Stimulated activated CD4-positive, alpha-beta T cell treated with anti-CD3 and anti-CD28 coated beads, Interleukin-2, amount 100 ng/mL, for 48 hours (primary cell): ENCODE data around the gene OR8B12.

Experiments used
- DNase-seq, 2 donors: peaks; one replicate each; pipeline ENCODE4 v3.0.0-alpha.2; 2020

Gene OR8B12

GRCh38 chr11:124543554-124543953, at the start of gene OR8B12:
OR8B12 (minus strand) TSS chr11:124543654; CDS start chr11:124543654, 0 bp downstream.
- DNase-seq = no peak

GRCh38 chr11:124592627-124593026, 49.2 kb upstream of the OR8B12 start:
- no peak for DNase-seq

- DNase-seq = no peak
Observed at GRCh38 chr11:124591430-124591829, 48.0 kb upstream of the OR8B12 start.

- peak; percentile 28 to 49 for DNase-seq
Observed at GRCh38 chr11:124586238-124586860, 42.9 kb upstream of the OR8B12 start.

- DNase-seq = no peak
Observed at GRCh38 chr11:124584681-124585372, 41.4 kb upstream of the OR8B12 start.

GRCh38 chr11:124583781-124584180, 40.3 kb upstream of the OR8B12 start:
- no peak for DNase-seq

- DNase-seq = no peak
Observed at GRCh38 chr11:124582565-124582964, 39.1 kb upstream of the OR8B12 start.

- DNase-seq = no peak
Observed at GRCh38 chr11:124581817-124582216, 38.4 kb upstream of the OR8B12 start.

GRCh38 chr11:124578761-124579160, 35.3 kb upstream of the OR8B12 start:
- DNase-seq = no peak

GRCh38 chr11:124577716-124578427, 34.4 kb upstream of the OR8B12 start:
- DNase-seq = no peak

GRCh38 chr11:124570160-124570559, 26.7 kb upstream of the OR8B12 start:
- DNase-seq = no peak

GRCh38 chr11:124569697-124570096, 26.2 kb upstream of the OR8B12 start, which contains the start of gene OR8A1:
OR8A1 (plus strand) TSS chr11:124569997; CDS start chr11:124570120, 123 bp downstream.
- no peak for DNase-seq

- DNase-seq = no peak
Observed at GRCh38 chr11:124556828-124557227, 13.4 kb upstream of the OR8B12 start.

- DNase-seq = no peak
Observed at GRCh38 chr11:124551987-124552386, 8.5 kb upstream of the OR8B12 start.

GRCh38 chr11:124551189-124551588, 7.7 kb upstream of the OR8B12 start:
- no peak for DNase-seq

GRCh38 chr11:124543145-124543544, 309 bp downstream of the OR8B12 start:
- DNase-seq = no peak

GRCh38 chr11:124541204-124541603, 2.2 kb downstream of the OR8B12 start:
- no peak for DNase-seq

- DNase-seq = no peak
Observed at GRCh38 chr11:124538019-124538418, 5.4 kb downstream of the OR8B12 start.

- DNase-seq = no peak
Observed at GRCh38 chr11:124536520-124536919, 6.9 kb downstream of the OR8B12 start.

GRCh38 chr11:124535552-124536232, 7.8 kb downstream of the OR8B12 start:
- DNase-seq = no peak

- DNase-seq = no peak
Observed at GRCh38 chr11:124534051-124534450, 9.4 kb downstream of the OR8B12 start.

GRCh38 chr11:124533626-124534025, 9.8 kb downstream of the OR8B12 start:
- no peak for DNase-seq

GRCh38 chr11:124520550-124520854, 23.0 kb downstream of the OR8B12 start:
- no peak for DNase-seq
